B cell (primary cell): ENCODE data around the gene TMEM154. TPM values are rescaled to one million over a fixed set of nuclear protein-coding genes. Genes with fewer than 3 reads are reported as not detected.
"Not testable (repeated sequence)": the region's sequence is repeated elsewhere in the genome, so short reads cannot be mapped to it uniquely, and the experiment has no call there.

Experiments used
- ATAC-seq: fragments of 200-7000 bp; cut with Tn5 transposase; one replicate; pipeline ENCODE4 v1.10.0; 2021; ENCODE audit warnings: low read depth, mild to moderate bottlenecking, moderate number of reproducible peaks, moderate library complexity
- CTCF ChIA-PET: fragments of 350-600 bp; sonication (Branson Sonifier 250); formaldehyde crosslinking; loops from one replicate; lab custom pipeline; 2021; ENCODE audit warnings: antibody characterized with exemption, inconsistent platforms; lab: Charles Lee
- POLR2A ChIA-PET: fragments of 350-600 bp; sonication (Branson Sonifier 250); formaldehyde crosslinking; loops from one replicate; lab custom pipeline; 2021; ENCODE audit warnings: antibody characterized with exemption; lab: Charles Lee
- DNase-seq: peaks from one replicate; pipeline ENCODE4 v3.0.0; 2013
- H2AFZ ChIP-seq: 2 replicates; pipeline ENCODE4 v1.6.1; 2012; ENCODE audit warnings: mild to moderate bottlenecking, low read depth, low read length; ENCODE audit not compliant: insufficient read depth, poor library complexity, severe bottlenecking
- H3K27ac ChIP-seq, 2 donors: 1 replicate in 1 of 2; 2 replicates in 1 of 2; pipeline ENCODE4 v1.5.1; 2012 to 2013; ENCODE audit warnings: low read length in 2 of 2, mild to moderate bottlenecking in 2 of 2, moderate library complexity in 1 of 2
- H3K27me3 ChIP-seq, 4 experiments: fragments of 200-600 bp in 1 of 4; sonication (generic) in 1 of 4; replicated peaks in 1 of 4; 1 replicate in 2 of 4; 2 replicates in 2 of 4; pipeline versions ENCODE4 v1.6.1 to v1.7.0; 2013 to 2016; ENCODE audit warnings: low read length in 3 of 4, mild to moderate bottlenecking in 2 of 4, mixed read lengths in 1 of 4, moderate library complexity in 1 of 4; ENCODE audit not compliant: insufficient read depth in 4 of 4, control insufficient read depth in 3 of 4; ENCODE audit errors: control extremely low read depth in 1 of 4
- H3K36me3 ChIP-seq, 2 experiments: replicated peaks in 1 of 2; 1 replicate in 1 of 2; 2 replicates in 1 of 2; pipeline versions ENCODE4 v1.6.1 to v1.7.1; 2013; ENCODE audit warnings: low read length in 1 of 2; ENCODE audit not compliant: insufficient read depth in 2 of 2, control insufficient read depth in 1 of 2; ENCODE audit errors: control extremely low read depth in 1 of 2, extremely low read depth in 1 of 2
- H3K4me1 ChIP-seq, 2 donors: fragments of 200-600 bp in 1 of 2; sonication (generic) in 1 of 2; 1 replicate in 1 of 2; 2 replicates in 1 of 2; pipeline versions ENCODE4 v1.5.1 to v1.6.1; 2013 to 2017; ENCODE audit warnings: low read length in 2 of 2; ENCODE audit not compliant: control insufficient read depth in 2 of 2, insufficient read depth in 2 of 2
- H3K4me2 ChIP-seq: replicated peaks from 2 replicates; pipeline ENCODE3; 2012; ENCODE audit warnings: mild to moderate bottlenecking, low read depth, low read length; ENCODE audit not compliant: poor library complexity, severe bottlenecking
- H3K4me3 ChIP-seq, 5 experiments: fragments of 200-600 bp in 1 of 5; sonication (generic) in 1 of 5; 1 replicate in 3 of 5; 2 replicates in 2 of 5; pipeline versions ENCODE4 v1.5.1 to v1.7.0; 2011 to 2016; ENCODE audit warnings: low read length in 4 of 5, mild to moderate bottlenecking in 4 of 5, low read depth in 2 of 5, control low read depth in 1 of 5, moderate library complexity in 1 of 5; ENCODE audit not compliant: insufficient read depth in 1 of 5; ENCODE audit errors: control extremely low read depth in 1 of 5, extremely low read depth in 1 of 5
- H3K79me2 ChIP-seq: fragments of 200-600 bp; sonication (generic); one replicate; pipeline ENCODE4 v1.6.0; 2016; ENCODE audit warnings: low read length; ENCODE audit not compliant: control insufficient read depth, insufficient read depth
- H3K9ac ChIP-seq: fragments of 200-600 bp; sonication (generic); 2 replicates; pipeline ENCODE4 v1.6.1; 2017; ENCODE audit warnings: mild to moderate bottlenecking, low read length, moderate library complexity
- H3K9me3 ChIP-seq, 3 donors: one replicate each; pipeline versions ENCODE4 v1.6.1 to v1.7.1; 2013; ENCODE audit warnings: low read length in 2 of 3; ENCODE audit not compliant: control insufficient read depth in 2 of 3, insufficient read depth in 1 of 3; ENCODE audit errors: control extremely low read depth in 1 of 3
- H4K20me1 ChIP-seq: 2 replicates; pipeline ENCODE4 v1.6.0; 2012; ENCODE audit warnings: mild to moderate bottlenecking, low read length; ENCODE audit not compliant: insufficient read depth, control insufficient read depth, poor library complexity, severe bottlenecking
- H3K27ac Mint-ChIP-seq: one replicate; pipeline ENCODE4 v1.8.0; 2021; ENCODE audit warnings: mixed read lengths
- H3K27me3 Mint-ChIP-seq: one replicate; pipeline ENCODE4 v1.8.0; 2021; ENCODE audit warnings: mixed read lengths
- H3K4me1 Mint-ChIP-seq: one replicate; pipeline ENCODE4 v1.8.0; 2021; ENCODE audit warnings: mixed read lengths
- H3K4me3 Mint-ChIP-seq: one replicate; pipeline ENCODE4 v1.8.0; 2021; ENCODE audit warnings: mixed read lengths
- H3K9me3 Mint-ChIP-seq: one replicate; pipeline ENCODE4 v1.8.0; 2022; ENCODE audit warnings: mixed read lengths; ENCODE audit not compliant: insufficient read depth
- CTCF ChIP-seq: fragments of 200-600 bp; IDR thresholded peaks from one replicate; pipeline ENCODE4 v1.8.0; 2022; ENCODE audit warnings: antibody characterized with exemption, mild to moderate bottlenecking
- EZH2 ChIP-seq: IDR thresholded peaks from 2 replicates; pipeline ENCODE4 v1.6.1; 2012; ENCODE audit warnings: borderline replicate concordance, low read depth, mild to moderate bottlenecking, moderate library complexity, low read length; ENCODE audit not compliant: insufficient read depth, poor library complexity, severe bottlenecking
- WGBS: methylation state at CpG from one replicate; pipeline ENCODE4 v1.1.5; 2013; ENCODE audit warnings: missing lambda C conversion rate; ENCODE audit not compliant: insufficient coverage; 5-methylcytosine and 5-hydroxymethylcytosine counted together
- intact Hi-C: fragments of 100-400 bp; cut with micrococcal nuclease; formaldehyde crosslinking; loops from one replicate; pipeline ENCODE4 v1.10.0; 2022
- polyA plus RNA-seq: library from polyadenylated mRNA; depleted of rRNA; stranded (reverse); fragments of >200 nt; gene quantifications from 2 replicates; pipeline ENCODE4 v1.2.3, GENCODE V29; 2012
- total RNA-seq, 2 donors: library from RNA; stranded (reverse); fragments of 120-200 nt in 1 of 2; gene quantifications; 1 replicate in 1 of 2; 2 replicates in 1 of 2; pipeline versions ENCODE4 v1.2.3 to v1.2.4, GENCODE V29; 2013 to 2022

The TMEM154 gene
- total and polyA plus RNA-seq, 2 donors (not counting 1 experiment from before 2014, with no cell fraction given): 20.1 to 99.1 TPM

DNA sequence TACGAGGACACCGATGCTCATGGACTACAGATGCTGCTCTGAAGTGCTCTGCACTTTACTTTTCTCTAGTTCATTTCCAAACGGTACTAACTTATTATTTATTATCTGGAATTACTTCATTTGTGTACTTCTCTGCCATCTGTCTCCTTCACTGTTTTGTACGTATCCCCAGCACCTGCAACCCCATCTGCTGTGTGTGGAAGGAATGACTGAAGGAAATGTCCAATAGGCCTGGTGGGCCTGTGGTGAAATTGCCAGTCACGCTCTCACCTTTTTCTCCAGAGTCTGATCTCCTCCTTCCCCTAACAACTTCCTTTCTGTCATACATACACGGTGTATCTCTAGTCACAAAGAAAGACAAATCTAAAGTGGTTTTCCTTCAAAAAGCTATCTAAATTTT, 12.9 kb downstream of the TMEM154 start:
- POLR2A ChIA-PET: no interaction called here
- ATAC-seq (no peak), DNase-seq (no peak)
- Mint-ChIP-seq H3K9me3 (peaks cover 3% of the 10 kb centered on the region), H3K4me1 (peaks cover 86% of the 10 kb centered on the region), H3K4me3 (peak overlapping the region; percentile 37), H3K27me3 (no peaks in the 10 kb centered on the region), H3K27ac (peak overlapping the region; percentile 95)
- H3K27me3 ChIP-seq: no peaks in the 10 kb centered on the region
- peaks cover 4 to 18% of the 10 kb centered on the region in 2 experiments for H3K36me3 ChIP-seq
- H2AFZ ChIP-seq: no peak overlapping the region
- CTCF ChIA-PET: interaction anchor here (0.9 to 2.5 kb wide), 2 partner anchors 10 to 12 kb away, joined by 3 to 13 read pairs; no protein-coding TSS in a partner anchor
- no peaks in the 10 kb centered on the region for H3K9me3 ChIP-seq
- TF ChIP-seq CTCF: no peak
- peaks cover 6% of the 10 kb centered on the region for H4K20me1 ChIP-seq
- peak overlapping the region; percentile 39 for H3K4me2 ChIP-seq
- 100% methylated on average over 1 of the region's 6 CpGs for WGBS
- intact Hi-C loops: loop anchor here (1.0 to 10.0 kb wide), 2 partner anchors 9 to 1652 kb away; partner anchors contain the start of gene LRBA
- H3K4me3 ChIP-seq: no peak overlapping the region
- peaks cover 72 to 76% of the 10 kb centered on the region in 2 donors for H3K4me1 ChIP-seq
- peaks cover 83% of the 10 kb centered on the region for H3K79me2 ChIP-seq
- H3K9ac ChIP-seq: peak overlapping the region; percentile 5
- H3K27ac ChIP-seq: peak overlapping the region; percentile 84

DNA sequence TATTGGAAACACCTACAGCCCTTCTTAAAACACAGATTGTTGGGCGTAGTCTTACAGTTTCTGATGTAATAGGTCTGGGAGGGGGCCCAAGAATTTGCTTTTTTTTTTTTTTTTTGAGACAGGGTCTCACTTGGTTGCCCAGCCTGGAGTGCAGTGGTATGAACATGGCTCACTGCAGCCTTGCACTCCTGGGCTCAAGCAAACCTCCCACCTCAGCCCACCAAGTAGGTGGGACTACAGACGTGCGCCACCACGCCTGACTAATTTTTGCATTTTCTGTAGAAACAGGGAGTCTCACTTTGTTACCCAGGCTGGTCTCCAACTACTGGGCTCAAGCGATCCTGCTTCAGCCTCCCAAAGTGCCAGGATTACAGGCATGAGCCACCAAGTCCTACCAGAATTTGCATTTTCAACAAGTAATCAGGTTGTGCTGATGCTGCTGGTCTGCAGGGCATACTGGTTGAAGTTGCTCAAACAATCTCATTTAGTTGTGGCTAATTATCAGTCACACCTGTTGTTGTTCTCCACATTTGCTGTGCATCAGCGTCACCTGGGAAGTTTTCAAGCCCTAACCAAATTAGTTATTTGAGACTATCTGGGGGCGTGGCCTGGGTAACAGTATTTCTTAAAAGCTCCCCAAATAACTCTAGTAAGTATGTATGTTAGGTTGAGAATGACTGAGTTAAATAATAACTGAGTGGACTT, 14.0 kb downstream of the TMEM154 start:
- H3K27me3 ChIP-seq: no peaks in the 10 kb centered on the region
- peaks cover 90% of the 10 kb centered on the region for H3K4me1 Mint-ChIP-seq
- ChIA-PET POLR2A (interaction anchor here (0.6 to 1.6 kb wide), 5 partner anchors 12 to 175 kb away, joined by 3 to 9 read pairs (median 4); no protein-coding TSS in a partner anchor), CTCF (interaction anchor here (1.0 to 2.2 kb wide), 4 partner anchors 14 to 70 kb away, joined by 3 to 8 read pairs (median 6); partner anchors contain the start of gene TMEM154)
- no peaks in the 10 kb centered on the region for H3K9me3 ChIP-seq
- H3K27ac ChIP-seq: peak overlapping the region; percentile 84
- H2AFZ ChIP-seq: no peak overlapping the region
- peaks cover 83% of the 10 kb centered on the region for H3K79me2 ChIP-seq
- peaks cover 2% of the 10 kb centered on the region for H4K20me1 ChIP-seq
- WGBS: 40% methylated on average over 4 of the region's 7 CpGs
- intact Hi-C loops: loop anchor here (10.0 kb wide), 1 partner anchor 1651 kb away; the partner anchor contains the start of gene LRBA
- H3K9me3 Mint-ChIP-seq: peaks cover 3% of the 10 kb centered on the region
- TF ChIP-seq CTCF (no peak), EZH2 (no peak)
- H3K27me3 Mint-ChIP-seq: no peaks in the 10 kb centered on the region
- H3K4me2 ChIP-seq: peak overlapping the region; percentile 39
- peak overlapping the region; percentile 37 for H3K4me3 Mint-ChIP-seq
- peak overlapping the region; percentile 20 for H3K9ac ChIP-seq
- H3K4me1 ChIP-seq: peaks cover 79 to 83% of the 10 kb centered on the region in 2 donors
- DNase-seq (peak; percentile 72), ATAC-seq (peak; percentile 38)
- H3K27ac Mint-ChIP-seq: peak overlapping the region; percentile 95
- no peak overlapping the region for H3K4me3 ChIP-seq
- H3K36me3 ChIP-seq: peaks cover 4 to 14% of the 10 kb centered on the region in 2 experiments

GRCh38 chr4:152664067-152664378, 15.8 kb downstream of the TMEM154 start:
- H4K20me1 ChIP-seq, H3K9me3 ChIP-seq, H3K36me3 ChIP-seq, H2AFZ ChIP-seq, H3K27me3 Mint-ChIP-seq, ATAC-seq, DNase-seq, H3K27me3 ChIP-seq, H3K9me3 Mint-ChIP-seq: not testable (repeated sequence)
- peaks cover 84% of the 10 kb centered on the region for H3K79me2 ChIP-seq
- Mint-ChIP-seq H3K27ac (peak overlapping the region; percentile 89), H3K4me3 (peak overlapping the region; percentile 77), H3K4me1 (peaks cover 95% of the 10 kb centered on the region)
- peak overlapping the region; percentile 40 for H3K9ac ChIP-seq
- POLR2A ChIA-PET: interaction anchor here (1.5 to 2.4 kb wide), 3 partner anchors 11 to 15 kb away, joined by 4 to 10 read pairs (median 8); no protein-coding TSS in a partner anchor
- peak overlapping the region; percentile 84 for H3K27ac ChIP-seq
- CTCF ChIA-PET: interaction anchor here (0.5 to 1.9 kb wide), 11 partner anchors 9 to 210 kb away, joined by 3 to 9 read pairs (median 6); no protein-coding TSS in a partner anchor
- intact Hi-C loops: loop anchor here (5.0 to 10.0 kb wide), 3 partner anchors 113 to 1649 kb away; partner anchors contain the start of genes ARFIP1, LRBA, RPS3A and TIGD4
- peak overlapping the region in 3 of 5 experiments; percentile 30 to 53 (median 43) for H3K4me3 ChIP-seq
- H3K4me2 ChIP-seq: peak overlapping the region; percentile 72
- peaks cover 95 to 98% of the 10 kb centered on the region in 2 donors for H3K4me1 ChIP-seq
- no CpG with 5 or more reads among the region's 5 CpGs for WGBS
